SH-SY5Y (cell line): ENCODE data around the gene CARD14.

ENCODE experiments used
- GATA2 ChIP-seq: IDR thresholded peaks from 2 replicates; pipeline ENCODE4 v1.6.1; 2011; ENCODE audit warnings: mild to moderate bottlenecking, low read depth, low read length
- GATA3 ChIP-seq: IDR thresholded peaks from 2 replicates; pipeline ENCODE4 v1.6.1; 2011; ENCODE audit warnings: low read depth, mild to moderate bottlenecking, low read length, moderate library complexity

Gene CARD14

GRCh38 chr17:80220054-80220735 lies 50.4 kb downstream of the CARD14 start, which contains the start of the genes SGSH and SLC26A11:
Gene SGSH, minus strand, starts transcription at chr17:80220333. Its CDS starts 20 bp downstream, at chr17:80220313.
Gene SLC26A11, plus strand, starts transcription at chr17:80220427. Its CDS starts 1,134 bp downstream, at chr17:80221561.
- no peak for TF ChIP-seq GATA3
- TF ChIP-seq GATA2 = no peak

- TF ChIP-seq GATA3 (no peak), GATA2 (no peak)
Observed at GRCh38 chr17:80220736-80221215, 50.9 kb downstream of the CARD14 start.

- no peak for TF ChIP-seq GATA2
- no peak for TF ChIP-seq GATA3
Observed at GRCh38 chr17:80221351-80222105, 51.7 kb downstream of the CARD14 start.

- TF ChIP-seq GATA3 (no peak), GATA2 (no peak)
Observed at GRCh38 chr17:80222376-80223141, 52.7 kb downstream of the CARD14 start.

GRCh38 chr17:80223142-80223815 lies 53.4 kb downstream of the CARD14 start:
- TF ChIP-seq GATA3 (no peak), GATA2 (no peak)

- no peak for TF ChIP-seq GATA3
- no peak for TF ChIP-seq GATA2
Observed at GRCh38 chr17:80223838-80224497, 54.1 kb downstream of the CARD14 start.

- no peak for TF ChIP-seq GATA2
- no peak for TF ChIP-seq GATA3
Observed at GRCh38 chr17:80224683-80225082, 54.9 kb downstream of the CARD14 start.

- TF ChIP-seq GATA3 (no peak), GATA2 (no peak)
Observed at GRCh38 chr17:80225230-80225629, 55.4 kb downstream of the CARD14 start.

GRCh38 chr17:80227156-80227555 lies 57.3 kb downstream of the CARD14 start:
- TF ChIP-seq GATA3 = no peak
- TF ChIP-seq GATA2 = no peak

- TF ChIP-seq GATA3 (no peak), GATA2 (no peak)
Observed at GRCh38 chr17:80227666-80228065, 57.8 kb downstream of the CARD14 start.

GRCh38 chr17:80228477-80228876 lies 58.6 kb downstream of the CARD14 start:
- TF ChIP-seq GATA2 = no peak
- no peak for TF ChIP-seq GATA3

- no peak for TF ChIP-seq GATA2
- no peak for TF ChIP-seq GATA3
Observed at GRCh38 chr17:80229011-80229410, 59.2 kb downstream of the CARD14 start.

GRCh38 chr17:80232438-80232837 lies 62.6 kb downstream of the CARD14 start:
- TF ChIP-seq GATA3 (no peak), GATA2 (no peak)

GRCh38 chr17:80233202-80233601 lies 63.4 kb downstream of the CARD14 start:
- TF ChIP-seq GATA3 (no peak), GATA2 (no peak)
